ENCODE results near the gene DDX53.
A peak's percentile ranks its signal among the peaks of the same experiment; 100 is the strongest.

Gene DDX53

GRCh38 chrX:23003116-23003515 is 3.4 kb downstream of the DDX53 start:
- no peak for DNase-seq (ENCODE audit: extremely low spot score)
- no peak for TF ChIP-seq L3MBTL2 (conservative IDR thresholded peaks at IDR 0.05)
- TF ChIP-seq HDGF (IDR thresholded peaks at IDR 0.05; ENCODE audit: borderline replicate concordance) = no peak
- no peak for TF ChIP-seq BHLHE40 (IDR thresholded peaks at IDR 0.05; ENCODE audit: borderline replicate concordance)
- no peak for TF ChIP-seq FOXA1 (IDR thresholded peaks at IDR 0.05)
- no peak for TF ChIP-seq FOXK2 (IDR thresholded peaks at IDR 0.05)
- no peak for TF ChIP-seq SUZ12 (IDR thresholded peaks at IDR 0.05)
- TF ChIP-seq CTBP1 (IDR thresholded peaks at IDR 0.05; ENCODE audit: borderline replicate concordance) = no peak
- no peak for TF ChIP-seq PKNOX1 (IDR thresholded peaks at IDR 0.05)
- no peak for TF ChIP-seq ARNT (IDR thresholded peaks at IDR 0.05)
- TF ChIP-seq LEF1 (IDR thresholded peaks at IDR 0.05; ENCODE audit: borderline replicate concordance) = no peak
- no peak for TF ChIP-seq TARDBP (IDR thresholded peaks at IDR 0.05)
- no peak for TF ChIP-seq ZNF384 (IDR thresholded peaks at IDR 0.05)
- TF ChIP-seq SP1 (IDR thresholded peaks at IDR 0.05) = no peak
- TF ChIP-seq NFRKB (IDR thresholded peaks at IDR 0.05) = no peak
- no peak for TF ChIP-seq ELF4 (IDR thresholded peaks at IDR 0.05)
- TF ChIP-seq FOXM1 (IDR thresholded peaks at IDR 0.05; ENCODE audit: borderline replicate concordance) = no peak
- POLR2A ChIA-PET = no interaction called here
- CTCF ChIA-PET = no interaction called here

- ChIA-PET CTCF (interaction anchor here (0.5 kb wide), 1 partner anchor 847 kb away, joined by 3 read pairs; no protein-coding TSS in a partner anchor), POLR2A (no interaction called here)
- DNase-seq (ENCODE audit: extremely low spot score) = peak; percentile 8
- no peak for TF ChIP-seq NFRKB (IDR thresholded peaks at IDR 0.05)
- TF ChIP-seq FOXM1 (IDR thresholded peaks at IDR 0.05; ENCODE audit: borderline replicate concordance) = no peak
- no peak for TF ChIP-seq ARNT (IDR thresholded peaks at IDR 0.05)
- no peak for TF ChIP-seq FOXK2 (IDR thresholded peaks at IDR 0.05)
- TF ChIP-seq LEF1 (IDR thresholded peaks at IDR 0.05; ENCODE audit: borderline replicate concordance) = no peak
- TF ChIP-seq PKNOX1 (IDR thresholded peaks at IDR 0.05) = no peak
- TF ChIP-seq TARDBP (IDR thresholded peaks at IDR 0.05) = no peak
Measured at GRCh38 chrX:23008431-23009099, 8.8 kb downstream of the DDX53 start.

DNA sequence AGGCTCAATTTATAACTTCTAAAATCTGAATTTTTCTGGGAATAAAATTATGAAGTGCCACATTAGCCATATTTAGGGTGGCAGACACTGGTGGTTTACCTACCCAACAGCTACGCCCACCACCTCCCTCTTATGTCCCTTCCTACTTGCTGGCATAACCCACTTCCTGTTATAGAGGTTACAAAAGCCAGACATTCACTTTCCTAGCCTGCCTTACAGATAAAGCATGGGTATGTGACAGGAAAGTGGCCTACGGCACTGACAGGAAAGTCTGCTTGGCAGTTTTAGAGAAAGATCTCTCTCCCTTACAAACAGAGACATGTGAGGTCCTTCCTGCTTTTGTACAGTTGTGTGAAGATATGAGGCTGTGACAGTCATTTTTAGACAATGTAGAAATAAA is 12.4 kb downstream of the DDX53 start:
- TF ChIP-seq FOXM1 (IDR thresholded peaks at IDR 0.05; ENCODE audit: borderline replicate concordance) (no peak), TARDBP (IDR thresholded peaks at IDR 0.05) (no peak), SP1 (IDR thresholded peaks at IDR 0.05) (no peak), BHLHE40 (IDR thresholded peaks at IDR 0.05; ENCODE audit: borderline replicate concordance) (no peak), CTBP1 (IDR thresholded peaks at IDR 0.05; ENCODE audit: borderline replicate concordance) (no peak), ZNF384 (IDR thresholded peaks at IDR 0.05) (no peak), PKNOX1 (IDR thresholded peaks at IDR 0.05) (no peak), ARNT (IDR thresholded peaks at IDR 0.05) (no peak), FOXA1 (IDR thresholded peaks at IDR 0.05) (no peak), SUZ12 (IDR thresholded peaks at IDR 0.05) (no peak), ELF4 (IDR thresholded peaks at IDR 0.05) (no peak), NFRKB (IDR thresholded peaks at IDR 0.05) (no peak), FOXK2 (IDR thresholded peaks at IDR 0.05) (no peak), LEF1 (IDR thresholded peaks at IDR 0.05; ENCODE audit: borderline replicate concordance) (no peak), L3MBTL2 (conservative IDR thresholded peaks at IDR 0.05) (no peak), HDGF (IDR thresholded peaks at IDR 0.05; ENCODE audit: borderline replicate concordance) (no peak)
- no peak for DNase-seq (ENCODE audit: extremely low spot score)
- ChIA-PET POLR2A (no interaction called here), CTCF (no interaction called here)

DNA sequence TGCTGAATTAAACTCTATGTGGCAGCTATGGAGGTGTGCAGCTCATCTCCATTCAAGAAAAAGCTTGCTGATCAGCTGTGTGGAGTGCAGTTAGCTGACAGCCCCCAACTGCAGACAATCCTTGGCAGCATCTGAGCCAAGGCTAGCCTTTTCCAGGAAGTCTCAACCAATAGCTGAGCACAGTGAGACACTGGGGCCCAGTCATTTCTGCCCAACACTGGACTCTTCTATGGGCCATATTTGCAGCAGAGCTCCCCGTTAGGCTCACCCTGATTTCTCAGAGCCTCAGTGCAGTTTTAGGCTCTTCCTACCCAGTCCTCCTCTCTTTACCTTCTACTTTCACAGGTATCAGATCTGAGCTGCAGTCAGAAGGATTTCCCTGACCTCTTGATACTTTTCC is 12.9 kb downstream of the DDX53 start:
- no peak for DNase-seq (ENCODE audit: extremely low spot score)
- TF ChIP-seq LEF1 (IDR thresholded peaks at IDR 0.05; ENCODE audit: borderline replicate concordance) = no peak
- no peak for TF ChIP-seq HDGF (IDR thresholded peaks at IDR 0.05; ENCODE audit: borderline replicate concordance)
- no peak for TF ChIP-seq ARNT (IDR thresholded peaks at IDR 0.05)
- no peak for TF ChIP-seq FOXK2 (IDR thresholded peaks at IDR 0.05)
- no peak for TF ChIP-seq FOXA1 (IDR thresholded peaks at IDR 0.05)
- no peak for TF ChIP-seq NFRKB (IDR thresholded peaks at IDR 0.05)
- TF ChIP-seq PKNOX1 (IDR thresholded peaks at IDR 0.05) = no peak
- no peak for TF ChIP-seq TARDBP (IDR thresholded peaks at IDR 0.05)
- no peak for TF ChIP-seq ELF4 (IDR thresholded peaks at IDR 0.05)
- TF ChIP-seq SP1 (IDR thresholded peaks at IDR 0.05) = no peak
- CTCF ChIA-PET = no interaction called here
- POLR2A ChIA-PET = no interaction called here

DNA sequence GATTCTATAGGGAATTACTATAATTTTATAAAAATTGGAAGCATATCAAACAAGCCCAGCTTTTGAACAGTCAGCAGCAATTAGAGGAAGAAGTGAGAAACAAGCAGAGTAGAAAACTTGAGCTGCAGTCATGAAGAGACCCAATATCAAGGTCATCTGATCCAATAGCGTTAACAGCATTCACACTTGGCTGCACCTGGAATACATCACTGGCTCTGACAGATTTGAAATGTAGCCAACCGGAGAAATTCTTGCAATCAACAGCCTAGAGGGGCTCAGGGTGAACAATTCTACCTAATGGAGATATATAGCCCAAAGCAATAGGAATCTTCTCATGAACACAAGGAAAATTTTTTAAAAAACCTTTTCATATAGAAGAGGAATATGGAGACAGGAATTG is 13.6 kb downstream of the DDX53 start:
- no peak for TF ChIP-seq FOXM1 (IDR thresholded peaks at IDR 0.05; ENCODE audit: borderline replicate concordance)
- TF ChIP-seq ARNT (IDR thresholded peaks at IDR 0.05) = no peak
- CTCF ChIA-PET = no interaction called here
- no peak for DNase-seq (ENCODE audit: extremely low spot score)
- POLR2A ChIA-PET = no interaction called here

GRCh38 chrX:23031600-23031999 is 31.8 kb downstream of the DDX53 start:
- TF ChIP-seq ZNF384 (IDR thresholded peaks at IDR 0.05) (no peak), CTBP1 (IDR thresholded peaks at IDR 0.05; ENCODE audit: borderline replicate concordance) (no peak), ELF4 (IDR thresholded peaks at IDR 0.05) (no peak), PKNOX1 (IDR thresholded peaks at IDR 0.05) (no peak), HDGF (IDR thresholded peaks at IDR 0.05; ENCODE audit: borderline replicate concordance) (no peak), TARDBP (IDR thresholded peaks at IDR 0.05) (no peak), SUZ12 (IDR thresholded peaks at IDR 0.05) (no peak), SP1 (IDR thresholded peaks at IDR 0.05) (no peak), LEF1 (IDR thresholded peaks at IDR 0.05; ENCODE audit: borderline replicate concordance) (no peak), L3MBTL2 (conservative IDR thresholded peaks at IDR 0.05) (no peak), BHLHE40 (IDR thresholded peaks at IDR 0.05; ENCODE audit: borderline replicate concordance) (no peak), ARNT (IDR thresholded peaks at IDR 0.05) (no peak), FOXK2 (IDR thresholded peaks at IDR 0.05) (no peak), FOXA1 (IDR thresholded peaks at IDR 0.05) (no peak), FOXM1 (IDR thresholded peaks at IDR 0.05; ENCODE audit: borderline replicate concordance) (no peak), NFRKB (IDR thresholded peaks at IDR 0.05) (no peak)
- POLR2A ChIA-PET = no interaction called here
- no peak for DNase-seq (ENCODE audit: extremely low spot score)
- CTCF ChIA-PET = no interaction called here

All from HEK293T (cell line).